Fibroblast of pulmonary artery (primary cell): ENCODE measurements around the gene ATP6V1C2.

Source experiments
- DNase-seq: peaks from one replicate; pipeline ENCODE4 v3.0.0-alpha.2; 2010; ENCODE audit warnings: low read depth
- H3K4me3 ChIP-seq: replicated peaks from 2 replicates; pipeline ENCODE4 v1.5.1; 2011; ENCODE audit warnings: low read depth, mild to moderate bottlenecking, control low read depth, low read length, moderate library complexity
- CTCF ChIP-seq: IDR thresholded peaks from 2 replicates; pipeline ENCODE4 v1.5.1; 2011; ENCODE audit warnings: mild to moderate bottlenecking, control low read depth, low read length, inconsistent platforms; ENCODE audit errors: missing control alignments

The ATP6V1C2 gene

GRCh38 chr2:10788855-10789254, 67.4 kb downstream of the ATP6V1C2 start:
- no peak for DNase-seq
- TF ChIP-seq CTCF: no peak
- H3K4me3 ChIP-seq: no peak overlapping the region

GRCh38 chr2:10790228-10790973, 69.0 kb downstream of the ATP6V1C2 start:
- no peak overlapping the region for H3K4me3 ChIP-seq
- no peak for TF ChIP-seq CTCF
- no peak for DNase-seq

- TF ChIP-seq CTCF: no peak
- H3K4me3 ChIP-seq: no peak overlapping the region
- no peak for DNase-seq
Observed at GRCh38 chr2:10792001-10792634, 70.7 kb downstream of the ATP6V1C2 start.

- no peak for DNase-seq
- TF ChIP-seq CTCF: no peak
- H3K4me3 ChIP-seq: no peak overlapping the region
Observed at GRCh38 chr2:10792660-10793400, 71.4 kb downstream of the ATP6V1C2 start.

GRCh38 chr2:10793816-10794215, 72.4 kb downstream of the ATP6V1C2 start:
- H3K4me3 ChIP-seq: no peak overlapping the region
- DNase-seq: no peak
- TF ChIP-seq CTCF: no peak

- no peak overlapping the region for H3K4me3 ChIP-seq
- no peak for TF ChIP-seq CTCF
- DNase-seq: no peak
Observed at GRCh38 chr2:10794876-10795275, 73.4 kb downstream of the ATP6V1C2 start.
